GM19455 (cell line): Measurements from ENCODE around the gene ATXN10.
"Not testable (repeated sequence)": the region's sequence is repeated elsewhere in the genome, so short reads cannot be mapped to it uniquely, and the experiment has no call there.

ENCODE experiments used
- ATAC-seq: cut with Tn5 transposase; IDR thresholded peaks from one replicate; pipeline ENCODE4 v1.9.1; 2021; ENCODE audit not compliant: unreplicated experiment

Gene ATXN10

DNA sequence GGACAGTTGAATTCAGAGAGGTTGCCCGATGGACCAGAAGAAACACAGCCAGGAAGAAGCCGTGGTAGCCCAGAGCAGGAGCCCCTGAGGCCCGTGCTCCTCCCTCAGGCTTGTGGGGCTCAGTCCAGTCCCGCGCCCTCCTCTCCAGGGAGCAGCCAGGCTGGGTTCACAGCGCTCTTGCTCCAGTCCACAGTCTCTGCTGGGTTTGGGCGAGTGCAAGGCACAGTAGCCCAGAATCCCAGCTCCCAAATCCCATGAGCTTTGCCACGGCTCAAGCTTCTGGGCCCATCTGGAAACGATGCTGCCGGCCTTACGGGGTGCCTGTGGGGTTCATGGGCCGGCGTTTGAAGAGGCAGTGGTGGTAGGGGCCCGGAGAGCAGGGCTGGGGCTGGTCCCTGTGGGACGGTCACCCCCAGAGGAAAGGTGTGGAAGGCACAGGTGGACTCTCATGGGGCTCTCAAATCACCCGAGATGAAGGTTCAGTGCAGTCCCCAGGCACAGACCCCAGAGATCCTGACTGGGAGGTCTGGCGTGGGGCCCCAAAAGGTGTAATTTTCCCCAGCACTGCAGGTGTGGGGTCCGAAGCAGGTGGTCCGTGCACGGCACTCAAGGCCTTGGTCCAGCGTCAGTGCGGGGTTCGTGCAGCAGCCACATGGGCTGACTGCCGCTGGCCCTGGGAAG is 30.6 kb upstream of the ATXN10 start:
- ATAC-seq = no peak

DNA sequence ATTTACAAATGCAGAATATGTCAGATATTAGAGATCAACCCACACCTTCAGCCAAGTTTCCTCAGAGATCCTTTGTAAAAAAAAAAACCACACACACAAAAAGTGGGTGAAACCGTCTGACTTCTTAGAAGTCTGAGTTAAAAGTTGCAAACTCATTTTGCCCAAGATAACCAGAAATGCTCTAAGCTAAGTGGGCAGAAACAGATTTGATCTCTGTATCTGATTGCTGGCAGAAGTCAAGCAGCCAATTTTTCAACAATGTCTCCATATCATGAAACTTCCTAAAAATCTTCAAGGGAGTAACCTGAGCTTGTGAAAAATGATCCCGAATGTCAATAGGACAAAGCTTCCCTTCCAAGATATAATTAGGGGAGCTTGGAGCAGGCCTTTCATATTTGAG is 28.6 kb upstream of the ATXN10 start:
- no peak for ATAC-seq

DNA sequence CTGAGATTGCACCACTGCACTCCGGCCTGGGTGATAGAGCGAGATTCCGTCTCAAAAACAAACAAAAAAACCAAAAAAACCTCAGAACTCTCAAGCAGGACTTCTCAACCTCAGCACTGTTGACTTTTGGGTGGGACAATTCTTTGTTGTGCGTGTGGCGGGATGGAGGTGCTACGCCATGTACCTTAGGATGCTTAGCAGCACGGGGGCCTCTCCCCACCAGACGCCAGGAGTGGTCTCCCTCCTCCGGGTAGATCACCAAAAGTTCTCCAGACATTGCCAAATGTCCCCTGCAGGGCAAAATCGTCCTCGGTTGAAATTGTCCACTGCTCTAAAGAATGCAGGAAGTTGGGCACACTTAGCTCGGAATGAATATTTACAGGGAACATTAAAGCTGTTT is 26.9 kb upstream of the ATXN10 start:
- ATAC-seq = no peak

DNA sequence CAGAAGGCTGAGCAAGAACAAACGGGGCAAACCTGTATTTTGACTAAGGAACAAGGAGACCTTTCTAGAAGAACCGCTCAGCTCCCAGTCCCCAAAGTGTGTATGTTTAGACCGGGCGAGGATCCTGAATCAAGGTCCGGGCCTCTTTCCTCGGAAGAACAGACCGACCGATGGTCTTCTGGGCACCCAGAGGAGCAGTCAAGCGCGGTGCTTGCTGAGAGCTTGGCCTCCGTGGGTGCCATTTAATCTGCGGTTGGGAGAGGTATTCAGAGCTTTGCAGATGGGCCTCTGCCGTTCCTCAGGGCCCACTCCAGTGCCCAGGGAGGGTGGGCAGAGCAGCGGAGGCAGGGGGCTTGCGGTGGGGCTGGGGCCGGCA is 26.5 kb upstream of the ATXN10 start:
- ATAC-seq = no peak

DNA sequence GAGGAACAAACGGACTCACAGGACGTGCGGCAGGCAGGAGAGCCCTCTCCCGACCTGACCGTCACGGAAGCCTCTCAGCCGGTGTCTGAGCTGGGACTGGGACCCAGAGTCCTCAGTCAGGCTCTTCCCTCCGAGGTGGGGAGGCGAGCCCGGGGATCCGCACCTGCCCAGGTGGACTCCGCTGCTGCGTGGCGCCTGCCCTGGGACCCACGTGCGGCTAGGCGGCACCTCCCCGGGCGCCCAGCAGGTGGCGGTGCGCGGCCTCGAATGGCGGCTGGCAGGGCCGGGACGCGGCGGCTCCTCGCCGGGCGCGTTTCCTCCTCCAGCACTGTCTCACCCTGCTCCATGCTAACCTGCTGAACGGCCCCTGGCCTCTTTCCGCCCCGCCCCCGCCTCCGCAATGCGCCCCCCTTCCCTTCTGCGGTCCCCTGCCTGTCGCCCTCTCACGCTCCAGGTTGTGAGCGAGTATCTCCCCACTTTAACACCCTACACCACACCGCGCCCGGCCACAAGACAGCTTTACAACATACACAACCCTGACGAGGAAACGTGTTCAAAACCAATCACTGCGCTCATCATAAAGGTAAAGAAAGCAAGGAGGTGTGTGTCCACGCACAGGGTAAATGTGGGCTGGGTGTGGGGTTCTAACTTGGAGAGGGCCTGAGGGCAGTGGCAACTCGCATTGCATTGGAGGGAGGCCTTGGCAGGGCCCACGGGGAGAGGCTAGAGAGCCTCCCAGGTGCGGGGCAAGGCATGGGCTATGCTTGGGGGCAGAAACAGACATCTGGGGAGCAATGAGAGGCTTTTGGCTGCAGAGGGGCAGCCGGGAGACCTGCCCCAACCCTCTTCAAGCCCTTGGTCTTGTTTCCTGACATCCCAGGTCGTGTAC is 25.9 kb upstream of the ATXN10 start:
- ATAC-seq = no peak

DNA sequence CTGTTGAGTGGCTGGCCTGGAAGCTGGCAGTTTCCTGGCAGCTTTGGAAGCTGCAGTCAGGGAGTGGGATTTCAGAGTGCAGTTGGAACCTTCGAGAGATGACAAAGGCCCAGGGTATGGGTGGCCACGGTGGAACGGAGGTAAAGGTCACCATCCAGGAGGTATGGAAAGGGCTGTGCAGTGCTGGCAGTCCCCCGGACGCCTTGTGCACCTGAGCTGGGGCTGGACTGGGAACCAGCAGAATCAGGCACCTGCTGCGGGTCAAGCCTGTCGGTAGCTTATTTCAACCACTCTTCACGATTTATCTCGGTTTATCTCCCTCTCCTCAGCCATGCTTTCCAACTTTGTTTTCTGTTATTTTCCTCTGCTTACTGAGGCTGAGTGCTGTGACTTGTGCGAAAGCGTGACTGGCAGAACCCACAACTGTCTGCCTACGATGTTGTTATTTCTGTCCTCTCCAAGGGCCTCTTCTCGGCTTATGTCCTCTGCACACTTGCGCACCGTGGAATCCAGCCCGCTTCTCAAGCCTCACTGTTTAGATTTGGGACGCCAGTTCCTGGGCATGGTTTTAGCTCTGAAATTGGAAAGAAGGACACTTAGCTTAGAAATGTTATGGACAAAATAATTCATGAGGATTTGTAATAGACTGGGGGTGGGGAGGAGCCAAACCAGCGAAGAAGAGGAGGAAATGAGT is 24.0 kb upstream of the ATXN10 start:
- no peak for ATAC-seq

DNA sequence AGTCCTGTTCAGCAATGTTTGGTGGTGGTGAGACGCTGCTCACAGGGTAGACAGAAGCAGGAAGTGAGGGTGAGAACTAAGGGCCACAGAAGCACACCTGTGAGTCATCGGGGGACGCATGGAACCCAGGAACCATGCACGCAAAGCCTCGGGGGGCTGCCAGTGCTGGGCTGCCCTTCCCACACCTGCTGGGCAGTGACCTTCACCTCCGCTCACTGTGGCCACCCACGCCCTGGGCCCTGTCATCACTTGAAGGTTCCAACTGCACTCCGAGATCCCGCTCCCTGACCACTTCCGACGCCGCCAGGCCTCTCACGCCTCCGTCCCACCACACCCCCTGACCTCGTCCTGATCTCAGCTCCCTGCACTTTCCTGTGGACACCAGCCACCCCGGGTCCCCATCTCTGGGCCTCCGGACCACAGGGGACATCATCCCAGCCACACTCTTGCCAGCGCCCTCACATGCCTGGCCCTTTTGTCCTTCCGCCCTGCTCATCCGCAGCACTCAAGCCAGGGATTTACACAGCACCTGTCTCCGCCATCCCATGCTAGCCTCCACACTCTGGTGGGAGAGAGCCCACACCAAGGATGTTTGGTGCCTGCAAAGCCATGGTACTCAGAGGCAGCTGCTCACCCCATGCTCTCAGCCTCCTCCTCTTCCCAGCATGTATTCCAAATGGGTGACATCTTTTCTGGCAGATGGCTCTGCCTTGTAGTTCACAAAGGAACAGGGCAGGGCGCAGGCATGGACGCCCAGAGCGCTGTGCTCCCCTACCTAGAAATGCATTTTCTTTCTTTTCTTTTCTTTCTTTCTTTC is 23.1 kb upstream of the ATXN10 start:
- no peak for ATAC-seq

DNA sequence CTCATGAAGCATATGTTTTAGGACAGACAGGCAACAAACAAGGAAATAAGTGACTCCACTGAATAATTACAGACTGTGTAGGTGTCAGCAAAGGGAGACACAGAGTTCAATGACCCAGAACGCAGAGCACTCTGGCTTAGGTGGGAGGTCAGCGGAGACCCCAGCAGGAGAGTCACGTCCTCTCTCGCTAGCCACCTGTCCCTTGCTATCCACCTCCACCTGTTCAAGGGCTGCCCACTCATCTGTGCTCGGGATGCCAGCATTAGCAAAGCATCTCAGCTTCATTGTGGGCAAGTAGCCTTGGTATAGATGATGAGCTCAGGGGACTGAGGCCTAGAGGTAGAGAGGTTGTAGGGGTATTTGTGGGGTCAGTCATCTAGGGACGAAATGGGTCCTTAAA is 21.8 kb upstream of the ATXN10 start:
- no peak for ATAC-seq

DNA sequence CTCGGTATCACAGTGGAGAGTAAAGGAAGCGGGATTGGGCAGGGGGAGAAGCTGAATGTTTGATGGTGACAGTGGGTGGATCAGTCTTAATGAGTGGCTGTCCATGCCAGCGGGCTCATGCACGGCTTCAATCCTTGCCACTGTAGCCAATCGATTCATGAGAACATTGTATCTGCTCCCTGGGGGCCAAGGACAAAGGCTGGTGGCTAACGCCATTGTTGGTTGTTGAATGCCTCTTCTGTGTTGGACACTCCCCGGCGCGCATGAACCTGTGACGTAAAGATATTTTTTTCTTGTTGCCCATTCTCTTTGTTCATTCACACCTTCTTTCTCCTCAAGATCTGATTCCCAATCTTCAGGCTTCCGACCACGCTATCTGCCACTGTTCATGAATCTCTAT is 20.9 kb upstream of the ATXN10 start:
- ATAC-seq = no peak

DNA sequence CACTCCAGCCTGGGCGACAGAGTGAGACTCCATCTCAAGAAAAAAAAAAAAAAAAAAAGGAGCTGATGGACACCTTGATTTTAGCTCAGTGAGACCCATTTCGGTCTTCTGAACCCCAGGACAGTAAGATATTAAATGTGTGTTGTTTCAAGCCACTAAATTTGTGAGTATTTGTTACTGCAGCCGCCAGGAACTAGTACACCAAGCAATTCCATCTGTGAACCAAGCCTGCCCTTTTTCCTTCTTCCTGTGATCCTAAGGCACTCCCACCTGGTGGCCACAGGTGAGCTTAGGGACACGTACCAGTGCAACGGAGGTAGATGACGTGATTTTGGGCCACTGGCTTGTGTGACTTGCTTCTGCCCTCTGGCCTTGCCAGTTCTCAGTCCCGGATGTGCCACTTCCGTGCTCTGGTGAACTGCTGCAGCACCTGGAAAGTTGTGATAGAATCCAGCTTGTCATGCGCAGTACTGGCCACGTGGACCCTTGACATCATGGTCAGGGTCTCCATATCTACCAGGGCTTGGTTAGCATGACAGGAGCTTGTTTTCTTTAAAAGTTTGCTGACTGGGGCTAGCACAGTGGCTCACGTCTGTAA is 19.6 kb upstream of the ATXN10 start:
- no peak for ATAC-seq

DNA sequence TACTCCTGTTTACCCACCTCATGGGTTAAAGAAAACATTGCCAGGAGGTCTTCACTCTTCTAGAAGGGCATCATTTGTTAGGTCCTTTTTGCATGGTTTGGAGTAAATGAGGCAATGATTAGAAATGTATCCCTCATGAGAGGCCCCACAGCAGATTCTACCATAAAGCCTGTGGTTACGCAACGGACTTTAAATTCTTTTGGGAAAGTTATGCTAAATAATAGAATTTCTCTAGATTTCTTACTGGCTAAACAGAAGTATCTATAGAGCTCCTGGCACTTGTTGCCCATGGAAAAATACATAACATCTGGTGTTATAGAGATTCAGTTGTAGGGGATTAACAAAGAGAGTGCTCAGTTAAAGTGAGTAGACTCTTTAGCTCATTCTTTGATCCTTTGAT is 15.1 kb upstream of the ATXN10 start:
- ATAC-seq = no peak

DNA sequence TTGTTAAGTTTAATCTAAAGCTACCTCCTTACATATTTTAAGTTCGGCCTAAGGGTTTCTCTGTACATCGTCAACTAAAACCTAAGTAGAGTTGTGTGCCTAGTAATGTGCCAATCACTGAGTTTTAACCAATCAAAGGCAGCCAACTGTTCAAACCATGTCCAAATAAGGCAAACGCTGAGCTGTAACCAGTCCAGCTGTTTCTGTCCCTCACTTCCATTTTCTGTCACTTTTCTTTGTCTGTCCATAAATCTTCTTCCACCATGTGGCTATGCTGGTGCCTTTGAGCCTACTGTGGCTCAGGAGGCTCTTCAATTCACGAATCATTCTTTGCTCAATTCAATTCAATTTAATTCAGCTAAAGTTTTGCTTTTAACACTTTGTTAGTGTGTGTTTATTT is 13.9 kb upstream of the ATXN10 start:
- ATAC-seq = no peak

DNA sequence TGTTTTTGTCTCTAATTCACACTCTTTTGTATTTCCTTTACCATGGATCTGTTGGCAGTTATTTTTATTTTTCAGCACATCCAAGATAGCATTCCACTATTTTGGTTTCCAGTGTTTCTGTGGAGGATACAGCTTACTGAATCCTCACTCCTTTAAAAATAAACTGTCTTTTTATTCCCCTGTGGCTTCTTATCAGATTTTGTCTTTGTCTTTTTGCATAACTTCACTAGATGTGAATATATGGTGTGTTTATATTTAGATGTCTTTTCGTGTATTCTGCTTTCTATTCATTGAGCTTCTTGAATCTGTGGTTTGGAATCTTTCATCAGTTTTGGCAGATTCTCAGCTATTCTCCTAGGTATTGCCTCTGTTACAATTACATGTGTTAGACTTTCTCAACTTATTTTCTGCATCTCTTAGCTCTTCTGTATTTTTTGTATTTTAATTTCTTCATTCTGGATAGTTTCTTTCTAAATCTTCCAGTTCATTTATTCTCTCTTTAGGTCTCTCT is 7.4 kb upstream of the ATXN10 start:
- no peak for ATAC-seq

DNA sequence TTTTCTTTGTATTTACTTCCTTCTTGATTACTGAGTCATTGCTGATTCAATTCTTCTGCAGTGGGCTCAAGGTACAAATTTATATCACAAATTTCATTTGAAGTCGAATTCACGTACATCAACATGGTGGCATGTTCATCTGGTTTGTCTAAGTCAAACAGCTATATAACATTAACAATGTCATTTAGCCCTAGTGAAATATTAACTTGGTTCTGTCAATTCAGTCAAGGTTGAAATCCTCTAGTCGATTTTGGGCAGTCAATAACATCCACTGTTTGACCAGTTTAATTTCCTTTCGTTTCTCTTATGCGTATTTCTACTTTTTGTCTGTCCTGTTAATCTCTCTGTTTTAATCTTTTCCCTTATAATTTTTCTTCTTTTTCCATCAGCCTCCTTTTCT is 4.1 kb upstream of the ATXN10 start:
- ATAC-seq = no peak

DNA sequence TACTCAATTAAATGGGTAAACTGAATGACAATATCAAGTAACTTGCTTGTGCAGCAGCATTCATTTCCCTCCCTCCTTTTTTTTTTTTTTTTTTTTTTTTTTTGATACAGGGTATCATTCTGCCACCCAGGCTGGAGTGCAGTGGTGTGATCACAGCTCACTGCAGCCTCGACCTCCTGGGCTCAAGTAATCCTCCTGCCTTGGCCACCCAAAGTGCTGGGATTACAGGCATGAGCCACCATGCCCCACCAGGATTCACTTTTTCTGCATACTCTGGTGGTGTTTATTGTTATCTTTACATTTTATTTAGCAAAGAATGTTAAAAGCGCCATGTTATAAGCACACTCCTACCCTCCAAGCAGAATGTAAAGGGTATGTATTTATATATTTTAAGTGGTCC is 1.3 kb upstream of the ATXN10 start:
- ATAC-seq = not testable (repeated sequence)

DNA sequence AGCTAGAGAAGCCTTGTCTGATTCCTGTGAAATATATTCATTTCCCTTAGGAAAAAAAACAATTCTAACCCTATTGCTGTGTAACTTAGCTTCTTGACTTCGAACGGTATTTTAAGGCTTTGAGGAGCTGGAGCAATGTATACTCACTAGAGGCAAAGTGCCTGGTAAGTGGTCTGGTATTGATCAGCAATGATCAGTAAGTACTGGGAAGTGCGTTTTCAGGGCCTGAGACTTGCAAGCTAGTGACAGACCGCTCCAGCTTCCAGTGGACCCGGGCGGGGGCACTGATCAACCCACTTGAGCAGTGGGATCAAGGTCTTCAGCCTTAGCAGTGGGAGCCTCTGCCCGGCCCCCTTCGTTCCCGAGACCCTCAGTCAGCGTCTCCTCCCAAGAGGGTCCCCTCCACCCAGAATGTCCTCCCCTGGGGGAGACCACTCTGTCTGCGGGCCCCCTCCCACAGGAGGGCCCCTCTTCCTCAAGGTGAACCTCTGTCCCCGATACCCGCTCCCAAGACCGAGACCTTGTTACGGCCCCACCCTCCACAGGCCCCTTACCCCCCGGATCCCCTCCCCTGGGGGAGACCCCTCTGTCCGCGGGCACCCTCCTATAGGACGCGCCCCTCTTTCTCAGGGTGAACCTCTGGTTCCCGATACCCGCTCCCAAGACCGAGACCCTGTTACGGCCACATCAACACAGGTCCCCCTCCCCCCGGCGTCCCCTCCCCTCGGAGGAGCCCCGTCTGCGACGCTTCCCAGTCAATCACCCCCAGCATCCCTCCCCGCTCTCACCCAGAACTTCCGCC is 452 bp upstream of the ATXN10 start:
- ATAC-seq = no peak

DNA sequence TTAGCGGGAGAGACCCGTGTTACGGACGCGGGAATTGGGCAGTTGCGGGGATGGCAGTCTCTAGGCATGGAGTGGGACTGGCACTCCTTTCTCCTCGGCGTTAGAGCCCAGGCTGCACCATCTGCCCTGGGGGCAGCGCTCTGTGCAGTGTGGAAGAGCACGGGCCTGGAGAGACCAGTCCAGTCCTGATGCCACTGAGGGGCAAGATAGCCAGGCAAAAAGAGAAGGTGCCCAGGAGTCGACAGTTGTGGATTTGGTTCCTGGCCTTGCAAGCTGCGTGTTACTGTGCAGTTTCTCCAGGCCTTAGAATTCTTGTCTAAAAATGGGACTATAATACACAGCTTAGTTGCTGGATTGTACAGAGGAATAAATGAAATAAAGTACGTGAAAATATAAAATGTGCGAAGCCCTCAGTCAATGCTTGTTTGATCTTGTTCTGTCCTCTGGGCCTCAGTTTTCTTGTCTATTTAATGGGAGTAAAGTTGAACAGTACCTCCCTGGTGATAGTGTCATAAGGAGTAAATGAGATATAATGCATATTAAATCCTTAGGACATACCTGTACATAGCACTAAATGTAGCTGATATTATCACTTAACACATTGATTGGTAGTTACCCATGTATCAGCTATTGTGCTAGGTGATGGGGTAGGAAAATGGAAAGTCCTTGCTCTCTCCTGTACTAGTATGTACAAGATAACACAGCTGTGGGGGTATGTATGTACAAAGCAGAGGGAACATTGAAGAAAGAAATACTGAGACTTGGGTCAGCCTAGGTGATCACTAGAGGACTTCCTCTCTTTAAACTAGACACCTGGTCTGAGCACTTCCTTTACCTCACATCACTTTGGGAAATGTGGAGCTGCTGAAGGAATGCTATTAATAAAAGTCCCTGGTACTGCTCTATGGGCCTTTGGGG is 1.2 kb downstream of the ATXN10 start:
- ATAC-seq = peak; percentile 10

DNA sequence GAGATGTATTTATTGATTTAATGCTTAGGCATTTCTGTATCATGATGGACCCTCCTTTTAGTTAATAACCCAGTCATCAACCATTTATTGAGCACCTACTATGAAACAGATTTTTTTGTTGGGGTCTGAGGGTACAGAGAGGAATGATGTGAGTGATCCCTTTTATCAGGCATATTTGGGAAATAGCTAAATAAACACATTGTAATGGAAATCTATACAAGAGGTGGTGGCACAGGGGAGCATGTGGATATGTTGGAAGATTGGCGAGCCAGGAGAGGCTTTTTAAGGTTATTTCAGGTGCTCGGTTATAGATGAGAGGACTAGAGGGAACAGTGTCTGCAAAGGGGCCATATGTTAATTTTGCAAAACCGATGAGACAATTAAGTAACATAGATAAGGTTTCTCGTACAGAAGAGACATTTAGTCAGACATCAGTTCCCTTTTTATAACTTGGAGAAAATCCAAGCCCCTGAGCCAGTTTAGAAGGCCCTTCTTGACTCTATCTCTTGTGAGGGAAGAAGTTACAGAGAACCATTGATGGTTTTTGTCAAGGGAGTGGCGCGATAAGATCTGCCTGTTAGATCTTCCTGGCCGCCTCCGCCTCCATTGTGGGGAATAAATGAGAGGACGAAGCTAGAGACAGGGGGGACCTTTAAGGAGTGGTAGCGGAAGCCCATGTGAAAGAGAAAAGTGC is 2.0 kb downstream of the ATXN10 start:
- no peak for ATAC-seq
